HG03520 (cell line): Measurements from ENCODE around the gene KLF11.
A peak's percentile ranks its signal among the peaks of the same experiment; 100 is the strongest.

Experiments
- ATAC-seq: cut with Tn5 transposase; IDR thresholded peaks from one replicate; pipeline ENCODE4 v1.9.1; 2021; ENCODE audit warnings: mild to moderate bottlenecking, moderate library complexity; ENCODE audit not compliant: unreplicated experiment

Gene KLF11

DNA sequence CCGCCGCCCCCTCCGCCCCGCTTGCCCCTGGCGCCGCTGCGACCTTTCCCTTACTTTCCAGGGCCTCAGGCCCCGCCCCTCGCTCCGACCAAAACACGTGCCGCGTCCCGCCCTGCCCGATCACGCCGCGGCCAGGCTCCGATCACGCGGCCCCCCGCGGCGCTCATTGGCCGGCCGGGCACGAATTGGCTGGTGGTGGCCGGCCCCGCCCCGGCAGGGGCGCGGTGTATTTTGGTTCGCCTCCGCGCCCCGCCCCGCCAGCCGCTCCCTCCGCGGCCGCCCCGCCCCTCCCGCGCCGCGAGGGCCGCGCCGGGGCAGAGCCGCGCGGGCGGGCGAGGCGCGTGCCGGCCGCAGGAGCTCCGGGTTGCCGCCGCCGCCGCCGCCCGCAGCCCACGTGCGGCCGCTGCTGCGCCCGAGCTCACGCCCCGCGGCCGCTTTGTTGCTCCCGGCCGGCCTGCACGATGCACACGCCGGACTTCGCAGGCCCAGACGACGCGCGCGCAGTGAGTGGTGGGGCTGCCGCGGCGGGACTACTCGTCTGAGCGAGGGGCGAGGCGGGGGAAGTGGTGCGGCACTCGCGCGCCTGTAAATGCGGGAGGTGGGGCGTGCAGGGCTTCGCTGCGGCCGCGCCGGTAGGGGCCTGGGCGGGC lies at the start of gene KLF11:
TSS of gene KLF11 (plus strand) at position 295 of the 650 bp plus-strand sequence. CDS start at position 462, 167 bp downstream.
- ATAC-seq, result peak; percentile 61

DNA sequence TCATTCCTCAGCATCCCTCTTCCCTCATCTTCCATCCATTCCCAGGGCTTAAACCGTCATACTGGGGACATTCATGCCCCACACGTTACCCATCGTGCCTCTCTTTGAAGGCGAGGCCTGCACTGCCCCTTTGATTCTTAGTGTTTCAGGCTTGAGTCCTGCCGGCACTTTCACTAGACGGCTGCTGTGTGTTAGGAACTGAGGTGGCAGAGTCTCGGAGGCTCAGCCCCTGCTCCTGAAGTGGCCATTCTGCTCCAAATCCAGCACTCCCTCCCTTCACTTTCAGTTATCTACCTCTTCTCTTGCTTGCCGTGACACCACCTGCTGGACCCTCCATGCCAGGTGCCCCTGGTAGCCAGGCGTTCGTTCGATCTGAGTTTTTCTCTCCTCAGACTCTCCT lies 48.9 kb upstream of the KLF11 start:
- no peak for ATAC-seq

DNA sequence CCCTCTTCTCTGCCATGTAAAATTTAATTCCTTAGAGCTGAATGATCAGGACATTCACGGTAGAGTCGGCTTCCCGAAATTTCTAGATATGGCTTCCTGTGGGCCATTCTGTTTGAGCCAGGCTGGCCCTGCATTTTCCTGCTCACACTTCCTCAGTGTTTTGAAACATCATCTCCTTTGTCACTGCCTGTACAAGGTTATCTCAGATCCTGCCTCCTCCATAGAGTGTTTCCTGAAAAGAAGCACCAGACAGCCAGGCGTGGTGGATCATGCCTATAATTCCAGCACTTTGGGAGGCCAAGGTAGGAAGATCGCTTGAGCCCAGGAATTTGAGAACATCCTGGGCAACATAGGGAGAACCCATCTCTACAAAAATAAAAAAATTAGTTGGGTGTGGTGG lies 48.3 kb upstream of the KLF11 start:
- no peak for ATAC-seq

DNA sequence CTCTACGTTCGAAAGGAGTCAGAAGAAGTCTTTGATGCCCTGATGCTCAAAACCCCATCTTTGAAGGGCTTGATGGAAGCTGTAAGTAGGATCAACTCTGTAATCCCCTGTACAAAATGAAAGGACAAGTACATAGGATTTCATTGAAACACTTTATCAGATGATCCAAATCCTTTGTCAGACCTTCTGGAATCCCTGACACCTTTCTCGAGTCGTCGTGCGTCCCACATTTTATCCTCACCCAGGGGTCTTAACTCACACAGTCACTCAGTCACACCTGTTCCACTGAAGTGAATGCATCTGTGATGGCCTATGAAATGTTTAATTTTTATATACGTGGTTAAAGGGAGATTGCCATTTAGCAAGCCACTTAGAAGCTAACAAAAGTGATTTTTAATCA lies 47.0 kb upstream of the KLF11 start:
- no peak for ATAC-seq

DNA sequence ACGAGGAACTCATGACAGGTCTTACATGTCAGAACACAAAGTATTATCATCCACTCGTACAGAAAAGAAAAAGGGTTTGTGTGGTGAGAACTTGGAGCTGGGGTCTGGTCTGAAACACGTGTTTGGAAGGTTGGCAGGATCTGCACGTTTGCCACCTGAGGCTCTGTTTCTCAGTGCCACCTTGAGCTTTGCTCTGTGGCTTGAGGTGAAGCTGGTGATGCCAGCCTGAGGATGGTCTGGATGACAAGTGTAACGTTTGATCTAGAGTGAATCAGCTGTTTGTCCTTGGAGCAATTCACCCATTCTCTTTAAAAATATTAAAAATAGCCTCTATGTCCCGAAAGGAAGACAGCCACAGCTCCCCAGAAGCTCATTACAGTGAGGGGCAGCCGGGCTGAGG lies 45.4 kb upstream of the KLF11 start:
- ATAC-seq, result no peak

DNA sequence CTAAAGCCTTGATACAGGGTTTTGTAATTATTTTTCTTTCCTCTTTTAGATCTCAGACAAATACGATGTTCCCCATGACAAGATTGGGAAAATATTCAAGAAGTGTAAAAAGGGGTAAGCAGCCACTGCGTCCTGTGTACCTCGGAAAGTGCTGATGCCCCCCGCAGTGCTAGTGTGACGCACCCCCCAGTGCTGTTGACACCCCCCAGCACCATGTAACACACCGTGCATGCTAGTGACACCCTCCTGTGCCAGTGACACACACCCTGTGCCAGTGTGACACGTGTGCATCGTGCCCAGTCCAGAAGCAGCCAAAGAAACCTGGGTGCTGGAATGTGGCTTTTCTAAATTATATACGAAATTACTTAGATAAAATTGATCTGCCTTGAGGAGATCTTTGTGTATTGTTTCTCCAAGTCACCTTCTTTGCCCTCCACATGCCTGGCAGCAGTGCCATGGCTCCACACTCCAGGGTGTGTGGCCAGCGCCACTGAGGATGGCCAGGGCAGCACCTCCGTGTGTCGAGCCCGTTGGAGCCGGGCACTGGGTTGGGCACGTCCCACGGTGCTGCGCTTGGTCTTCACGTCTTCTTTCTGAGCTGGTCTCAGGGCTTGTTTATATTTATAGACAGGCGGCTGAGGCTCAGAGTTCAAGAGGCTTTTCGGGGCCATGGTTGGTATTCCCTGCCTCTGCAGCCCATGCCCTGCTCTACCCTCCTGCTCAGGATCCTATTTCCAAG lies 44.3 kb upstream of the KLF11 start:
- no peak for ATAC-seq

DNA sequence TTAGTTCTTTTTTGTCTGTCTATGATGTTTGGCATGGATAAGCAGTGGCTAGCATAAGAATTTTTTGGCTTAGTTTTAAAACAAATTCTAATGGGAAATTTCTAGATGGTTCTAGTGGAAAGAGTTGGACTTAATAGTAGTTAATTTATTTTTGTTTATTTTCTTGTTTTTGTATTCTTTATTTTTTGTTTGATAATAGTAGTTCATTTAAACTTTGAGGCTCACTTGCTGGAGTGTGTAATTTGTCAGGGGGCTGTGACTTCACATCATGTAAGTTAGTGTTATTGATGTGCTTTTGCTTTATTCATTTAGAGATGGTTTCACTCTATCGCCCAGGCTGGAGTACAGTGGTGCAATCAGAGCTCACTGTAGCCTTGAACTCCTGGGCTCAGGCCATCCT lies 43.7 kb upstream of the KLF11 start:
- ATAC-seq, result no peak

DNA sequence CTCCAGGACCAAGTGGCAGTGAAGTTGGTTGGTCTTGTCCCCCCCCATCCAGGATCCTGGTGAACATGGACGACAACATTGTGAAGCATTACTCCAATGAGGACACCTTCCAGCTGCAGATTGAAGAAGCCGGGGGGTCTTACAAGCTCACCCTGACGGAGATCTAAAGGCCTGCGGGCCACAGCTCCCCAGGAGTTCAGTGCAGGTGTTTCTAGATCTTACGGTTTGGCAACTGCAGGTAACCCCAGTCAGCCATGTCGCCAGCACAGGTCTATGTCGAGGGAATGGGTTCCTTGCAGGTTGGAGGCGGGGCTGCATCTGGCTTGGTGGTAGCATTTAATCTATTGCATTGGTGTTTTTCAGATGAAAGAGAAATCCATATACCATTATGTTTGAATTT lies 42.8 kb upstream of the KLF11 start:
- no peak for ATAC-seq

DNA sequence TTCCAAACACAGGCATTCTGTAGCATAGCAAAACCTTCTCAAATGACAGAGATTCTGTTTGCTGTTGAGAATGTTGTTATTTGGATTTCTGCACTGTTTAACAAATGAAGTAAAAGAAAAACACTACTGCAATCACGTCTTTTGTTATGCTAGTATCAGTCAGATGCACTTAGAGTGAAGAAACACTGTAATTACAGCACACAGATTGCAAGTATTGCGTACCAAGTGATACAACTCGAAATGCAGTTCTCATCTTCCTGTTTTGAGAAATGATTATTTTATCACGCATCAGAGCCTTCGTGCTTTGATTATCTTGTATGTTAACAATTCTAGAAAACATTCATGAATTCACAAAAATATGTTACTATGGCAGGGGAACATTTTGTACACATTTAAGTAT lies 41.8 kb upstream of the KLF11 start:
- ATAC-seq, result no peak

DNA sequence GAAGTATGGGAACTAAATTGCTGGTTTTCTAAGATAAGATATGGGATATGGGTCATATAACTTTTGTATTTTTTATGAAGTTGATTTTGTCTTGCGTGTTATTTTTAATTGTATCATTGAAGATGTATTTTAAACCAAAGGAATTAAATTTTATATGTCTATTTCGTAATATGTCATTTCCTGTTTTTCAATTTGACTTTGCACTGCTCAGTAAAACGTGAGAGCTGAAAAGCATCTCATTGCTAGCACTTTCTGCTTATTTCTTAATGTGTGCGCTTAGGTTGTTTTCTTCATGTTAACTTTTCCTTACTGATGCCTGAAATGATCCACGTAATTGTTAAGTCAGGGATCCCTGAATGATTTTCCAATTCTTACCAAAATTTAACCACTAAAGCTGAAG lies 41.2 kb upstream of the KLF11 start:
- ATAC-seq, result no peak

DNA sequence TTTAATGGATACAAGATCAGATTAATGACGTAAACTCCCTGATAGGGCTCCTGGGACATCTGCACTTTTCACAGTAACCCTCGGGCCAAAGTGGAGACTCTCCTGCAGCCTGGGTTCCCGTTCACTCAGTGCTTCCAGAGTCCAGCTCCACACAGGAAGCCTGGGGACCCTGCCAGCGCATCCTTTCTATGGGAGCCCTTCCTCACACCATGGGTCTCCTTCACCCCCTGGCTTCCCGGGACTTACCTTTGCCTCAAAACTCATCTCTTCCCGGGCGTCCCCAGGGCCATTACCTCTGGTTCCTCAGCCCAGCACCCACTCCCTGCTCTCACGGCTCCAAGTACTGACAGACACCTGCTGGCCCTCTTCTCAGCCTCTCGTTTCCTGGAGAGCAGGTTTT lies 40.7 kb upstream of the KLF11 start:
- no peak for ATAC-seq

DNA sequence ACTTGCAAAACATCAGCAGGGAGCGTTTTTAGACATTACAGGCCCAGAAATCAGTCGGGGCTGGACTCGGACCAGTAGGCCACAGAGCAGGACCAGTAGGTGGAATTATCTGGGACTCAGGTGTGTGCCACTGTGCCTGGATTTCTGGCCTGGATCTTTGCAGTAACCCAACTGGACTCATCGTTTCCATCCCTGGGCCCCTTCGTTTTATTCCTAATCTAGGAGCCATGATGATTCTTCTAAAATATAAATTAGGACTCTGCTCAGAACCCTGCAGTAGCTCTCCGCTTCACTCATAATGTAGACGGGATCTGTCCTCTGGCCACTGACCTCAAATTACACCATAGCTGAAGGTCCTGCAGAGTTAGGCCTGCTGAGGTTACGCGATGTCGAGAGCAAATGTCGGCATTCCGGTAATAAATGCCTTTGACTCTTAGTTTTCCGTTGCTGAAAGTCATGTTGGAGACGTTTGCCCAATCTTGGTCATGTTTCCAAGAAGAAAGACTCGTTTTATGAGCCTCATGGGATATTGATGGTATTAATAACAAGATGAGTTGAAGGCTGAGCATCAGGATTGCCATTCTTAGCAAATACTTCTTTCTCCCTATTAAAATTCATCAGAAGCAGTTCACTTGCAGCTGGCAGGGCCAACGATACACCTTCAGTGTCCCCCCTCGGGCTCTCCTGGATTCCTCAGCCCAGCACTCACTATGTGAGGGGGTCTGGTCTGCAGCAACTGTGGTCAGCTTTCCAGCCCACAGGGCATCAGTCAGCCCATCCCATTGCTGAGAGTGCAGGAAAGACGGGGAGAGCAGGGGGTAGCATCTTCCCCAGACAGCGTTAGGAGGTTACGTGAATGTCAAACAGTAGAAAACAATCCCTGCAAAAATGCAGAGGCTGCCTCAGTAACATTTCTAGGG lies 39.9 kb upstream of the KLF11 start:
- ATAC-seq, result no peak

DNA sequence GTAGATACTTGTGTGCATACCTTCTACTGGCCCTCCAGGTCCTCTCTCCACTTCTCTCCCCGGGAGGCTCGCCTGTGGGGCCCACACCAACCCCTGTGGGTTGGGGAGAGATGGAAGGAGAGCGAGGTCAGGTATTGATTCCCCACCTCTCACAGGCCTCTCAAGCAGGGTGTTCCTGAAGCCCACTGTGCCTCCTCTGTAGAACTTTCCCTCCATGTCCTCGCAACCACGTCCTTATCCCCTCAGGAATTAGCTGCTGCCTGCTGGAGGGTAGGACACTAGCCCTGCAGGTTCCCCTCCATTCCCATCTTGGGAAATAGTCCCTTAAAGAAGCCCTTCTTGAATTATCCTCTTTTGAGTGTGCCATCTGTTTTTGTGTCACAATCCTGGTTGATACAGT lies 38.9 kb upstream of the KLF11 start:
- ATAC-seq, result no peak

DNA sequence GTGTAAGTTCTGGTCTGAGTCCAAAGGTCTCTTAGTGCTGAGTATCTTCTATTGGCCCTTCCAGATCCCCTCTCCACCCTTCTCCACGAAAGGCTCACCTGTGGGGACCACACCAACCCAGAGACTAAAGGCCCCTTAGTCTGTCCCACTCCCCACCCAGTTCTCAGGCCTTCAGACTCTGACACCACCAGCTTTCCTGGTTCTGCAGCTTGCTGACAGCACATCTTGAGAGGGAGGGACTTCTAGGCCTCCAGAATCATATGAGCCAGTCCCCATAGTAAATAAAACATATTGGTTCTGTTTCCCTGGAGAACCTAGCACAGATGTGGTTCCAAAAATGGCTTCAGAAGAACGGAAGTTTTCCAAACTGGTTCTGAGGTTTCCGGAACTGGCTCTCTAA lies 38.5 kb upstream of the KLF11 start:
- no peak for ATAC-seq

DNA sequence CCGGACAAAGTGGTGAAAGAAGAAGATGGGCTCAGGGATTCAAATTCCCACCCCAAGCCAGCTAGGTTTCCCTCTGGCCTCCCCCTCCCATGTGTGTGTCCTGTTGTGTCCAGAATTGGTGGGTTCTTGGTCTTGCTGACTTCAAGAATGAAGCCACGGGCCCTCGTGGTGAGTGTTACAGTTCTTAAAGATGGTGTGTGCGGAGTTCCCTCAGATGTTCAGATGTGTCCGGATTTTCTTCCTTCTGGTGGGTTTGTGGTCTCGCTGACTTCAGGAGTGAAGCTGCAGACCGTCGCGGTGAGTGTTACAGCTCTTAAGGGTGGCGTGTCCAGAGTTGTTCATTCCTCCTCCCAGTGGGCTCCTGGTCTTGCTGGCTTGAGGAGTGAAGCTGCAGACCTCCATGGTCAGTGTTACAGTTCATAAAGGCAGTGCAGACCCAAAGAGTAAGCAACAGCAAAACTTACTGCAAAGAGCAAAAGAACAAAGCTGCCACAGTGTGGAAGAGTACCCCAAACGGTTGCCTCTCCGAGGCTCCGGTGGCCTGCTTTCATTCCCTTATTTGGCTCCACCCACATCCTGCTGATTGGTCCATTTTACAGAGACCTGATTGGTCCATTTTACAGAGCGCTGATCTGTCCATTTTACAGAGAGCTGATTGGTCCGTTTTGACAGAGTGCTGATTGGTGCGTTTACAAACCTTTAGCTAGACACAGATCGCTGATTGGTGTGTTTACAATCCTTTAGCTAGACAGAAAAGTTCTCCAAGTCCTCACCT lies 37.7 kb upstream of the KLF11 start:
- ATAC-seq, result no peak

DNA sequence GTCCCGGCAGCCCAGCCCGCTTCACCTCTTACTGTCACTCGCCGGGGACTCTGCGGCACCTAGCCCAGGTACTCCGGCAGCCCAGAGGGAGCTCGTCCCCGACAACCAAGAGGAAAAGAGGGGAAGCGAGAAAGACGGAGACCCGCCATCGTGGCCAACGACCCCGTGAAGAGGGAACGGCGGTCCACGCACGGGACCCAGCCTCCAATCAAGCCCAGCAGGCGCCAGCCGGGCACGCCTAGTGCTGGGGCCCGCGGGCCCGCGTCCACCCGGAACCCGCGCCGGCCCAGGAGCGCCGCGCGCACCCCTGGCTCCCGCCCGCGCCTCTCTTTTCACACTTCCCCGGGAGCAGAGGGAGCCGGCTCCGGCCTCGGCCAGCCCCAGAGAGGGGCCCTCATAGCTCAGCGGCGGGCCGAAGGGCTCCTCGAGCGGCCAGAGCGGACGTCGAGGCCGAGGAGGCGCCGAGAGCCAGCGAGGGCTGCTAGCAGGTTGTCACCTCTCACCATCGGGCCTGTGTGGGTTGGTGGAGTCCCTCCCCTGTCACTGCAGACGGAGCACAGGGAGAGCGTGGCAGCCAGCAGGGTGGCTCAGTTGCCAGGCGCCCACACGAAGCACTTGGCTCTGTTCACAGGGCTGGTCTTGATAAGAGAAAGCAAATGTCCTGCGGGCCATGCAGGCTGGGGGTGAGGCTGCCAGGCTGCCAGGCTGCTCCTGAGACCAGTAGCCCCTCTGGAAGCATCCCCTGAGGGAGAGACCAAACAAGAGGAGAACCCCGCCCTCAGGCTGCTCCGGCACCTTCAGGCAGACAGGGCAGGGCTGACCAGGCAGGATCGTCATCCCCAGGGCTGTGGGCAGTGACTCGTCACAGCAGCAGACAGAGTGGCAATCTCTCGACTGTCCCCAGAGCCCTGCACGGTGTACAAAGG lies 36.9 kb upstream of the KLF11 start:
- no peak for ATAC-seq

DNA sequence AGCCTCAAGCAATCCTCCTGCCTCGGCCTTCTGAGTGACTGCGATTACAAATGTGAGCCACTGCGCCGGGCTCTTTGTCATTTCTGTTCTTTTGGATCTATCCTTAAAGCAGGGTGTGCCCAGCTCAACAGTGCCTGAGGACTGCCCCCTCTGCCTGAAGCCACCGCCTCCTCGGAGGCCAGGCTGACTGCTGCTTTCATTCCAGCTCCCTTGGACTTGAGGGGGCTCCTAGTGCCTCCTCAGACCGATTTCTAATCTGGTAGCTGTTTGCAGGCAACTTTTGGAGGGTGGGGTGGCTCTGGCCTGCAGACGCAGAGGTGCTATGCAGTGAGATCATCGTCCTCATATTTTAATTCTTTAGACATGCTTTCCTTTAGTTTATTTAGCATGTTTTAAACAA lies 35.9 kb upstream of the KLF11 start:
- no peak for ATAC-seq

DNA sequence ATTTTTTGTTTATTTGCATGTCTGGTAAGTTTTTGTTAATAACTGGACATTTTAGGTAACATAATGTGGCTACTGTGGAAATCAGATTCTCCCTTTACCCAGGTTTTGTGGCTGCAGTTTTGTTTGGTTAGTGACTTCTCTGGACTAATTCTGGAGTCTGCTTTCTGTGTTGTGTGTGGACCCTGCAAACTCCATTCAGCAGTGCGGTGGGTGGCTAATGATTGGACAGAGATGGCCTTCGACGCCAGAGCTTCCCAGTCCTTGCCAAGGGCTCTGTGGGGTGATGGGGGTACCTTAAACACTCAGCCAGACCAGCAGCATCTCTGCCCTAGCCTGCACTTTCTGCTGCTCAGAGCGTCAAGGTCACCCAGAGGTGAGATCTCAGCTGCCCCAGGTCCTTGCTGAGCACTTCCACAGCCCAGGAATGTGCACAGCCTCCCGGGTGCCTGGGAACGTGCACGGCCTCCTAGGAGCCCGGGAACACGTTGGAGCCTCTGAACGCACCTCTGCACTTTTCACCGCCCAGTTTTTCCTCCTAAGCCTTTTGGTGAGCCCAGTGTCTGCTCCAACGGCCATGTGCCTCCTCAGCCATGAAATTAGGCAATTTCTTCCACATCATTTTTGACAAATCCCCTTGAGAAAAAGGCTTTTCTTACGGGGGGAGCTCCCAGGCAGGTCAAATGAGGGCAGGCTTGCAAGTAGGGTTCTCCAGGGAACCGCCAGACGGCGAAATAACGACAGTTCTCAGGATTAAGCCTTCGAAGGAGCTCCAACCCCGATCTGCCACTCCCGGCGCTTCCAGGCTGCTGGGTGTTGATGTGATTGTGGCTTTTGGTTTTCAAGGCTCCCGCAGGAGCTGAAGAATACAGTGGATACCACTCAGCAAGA lies 35.2 kb upstream of the KLF11 start:
- no peak for ATAC-seq

DNA sequence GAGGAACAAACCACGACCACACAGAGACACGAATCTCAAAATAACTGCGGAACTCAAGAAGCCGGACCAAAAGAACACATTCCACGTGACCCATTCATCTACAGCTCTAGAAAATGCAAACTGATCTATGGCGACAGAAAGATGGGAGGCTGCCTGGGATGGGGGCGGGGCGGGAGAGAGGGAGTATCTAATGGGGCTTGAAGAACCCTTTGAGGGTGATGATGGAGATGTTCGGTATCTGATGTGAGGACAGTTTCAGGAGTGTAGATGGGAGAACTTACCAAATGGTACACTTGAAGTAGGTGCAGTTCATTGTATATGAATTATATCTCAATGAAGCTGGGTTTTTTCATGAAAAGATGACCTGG lies 34.6 kb upstream of the KLF11 start:
- ATAC-seq, result no peak
